Mesenchymal stem cell (in vitro differentiated cells and primary cell): ENCODE results near the gene PIBF1.

ENCODE experiments used
- DNase-seq: peaks from one replicate; pipeline ENCODE4 v3.0.0-alpha.2; 2013
- H2AFZ ChIP-seq: one replicate; pipeline ENCODE4 v1.6.1; 2013; ENCODE audit warnings: low read depth, mild to moderate bottlenecking, control low read depth, inconsistent platforms, low read length, moderate library complexity
- H2AK5ac ChIP-seq: 2 replicates; pipeline ENCODE4 v1.6.1; 2013; ENCODE audit warnings: low read length, moderate library complexity, mild to moderate bottlenecking, inconsistent platforms; ENCODE audit not compliant: severe bottlenecking
- H2BK120ac ChIP-seq: one replicate; pipeline ENCODE4 v1.6.1; 2013; ENCODE audit warnings: low read depth, mild to moderate bottlenecking, inconsistent platforms, low read length, moderate library complexity
- H2BK12ac ChIP-seq, 2 experiments: one replicate each; pipeline ENCODE4 v1.6.1; 2013; ENCODE audit warnings: inconsistent platforms in 2 of 2, low read length in 2 of 2, mild to moderate bottlenecking in 2 of 2, moderate library complexity in 2 of 2, control low read depth in 1 of 2
- H2BK15ac ChIP-seq: one replicate; pipeline ENCODE4 v1.6.1; 2013; ENCODE audit warnings: mild to moderate bottlenecking, low read depth, inconsistent platforms; ENCODE audit not compliant: poor library complexity, severe bottlenecking
- H2BK5ac ChIP-seq: 2 replicates; pipeline ENCODE4 v1.6.1; 2013; ENCODE audit warnings: low read depth, mild to moderate bottlenecking, low read length, control low read depth, inconsistent platforms; ENCODE audit not compliant: poor library complexity, severe bottlenecking
- H3K14ac ChIP-seq, 2 experiments: one replicate each; pipeline ENCODE4 v1.6.1; 2013; ENCODE audit warnings: inconsistent platforms in 2 of 2, low read length in 2 of 2, control low read depth in 1 of 2, mild to moderate bottlenecking in 1 of 2, moderate library complexity in 1 of 2
- H3K18ac ChIP-seq, 2 experiments: one replicate each; pipeline ENCODE4 v1.6.1; 2013; ENCODE audit warnings: inconsistent platforms in 2 of 2, low read length in 2 of 2, control low read depth in 1 of 2, low read depth in 1 of 2, mild to moderate bottlenecking in 1 of 2
- H3K23ac ChIP-seq, 2 experiments: one replicate each; pipeline ENCODE4 v1.6.1; 2013; ENCODE audit warnings: inconsistent platforms in 2 of 2, low read length in 2 of 2, mild to moderate bottlenecking in 2 of 2, moderate library complexity in 2 of 2, control low read depth in 1 of 2
- H3K27ac ChIP-seq: 2 replicates; pipeline ENCODE4 v1.5.1; 2013; ENCODE audit warnings: mild to moderate bottlenecking, moderate library complexity, low read length, control low read depth, inconsistent platforms; ENCODE audit not compliant: poor library complexity, severe bottlenecking
- H3K27me3 ChIP-seq, 2 experiments: 2 replicates each; pipeline versions ENCODE4 v1.6.1 to v1.7.0; 2013; ENCODE audit warnings: low read length in 2 of 2, mild to moderate bottlenecking in 2 of 2, moderate library complexity in 2 of 2, control low read depth in 1 of 2, inconsistent platforms in 1 of 2; ENCODE audit not compliant: control insufficient read depth in 1 of 2, insufficient read depth in 1 of 2
- H3K36me3 ChIP-seq, 2 experiments: 2 replicates each; pipeline versions ENCODE4 v1.6.1 to v1.7.0; 2013; ENCODE audit warnings: low read length in 2 of 2, control low read depth in 1 of 2, inconsistent platforms in 1 of 2, low read depth in 1 of 2, mild to moderate bottlenecking in 1 of 2; ENCODE audit not compliant: insufficient read depth in 2 of 2, control insufficient read depth in 1 of 2
- H3K4ac ChIP-seq, 2 experiments: one replicate each; pipeline ENCODE4 v1.6.1; 2013; ENCODE audit warnings: inconsistent platforms in 2 of 2, low read length in 2 of 2, mild to moderate bottlenecking in 2 of 2, moderate library complexity in 2 of 2, control low read depth in 1 of 2, low read depth in 1 of 2
- H3K4me1 ChIP-seq: 2 replicates; pipeline ENCODE4 v1.6.1; 2013; ENCODE audit warnings: low read depth, low read length, control low read depth; ENCODE audit not compliant: control insufficient read depth, insufficient read depth
- H3K4me2 ChIP-seq: 2 replicates; pipeline ENCODE4 v1.6.1; 2013; ENCODE audit warnings: low read length, mild to moderate bottlenecking, inconsistent platforms; ENCODE audit not compliant: poor library complexity, severe bottlenecking
- H3K4me3 ChIP-seq, 2 experiments: 2 replicates each; pipeline versions ENCODE4 v1.5.1 to v1.7.0; 2013; ENCODE audit warnings: low read length in 2 of 2, mild to moderate bottlenecking in 2 of 2, control low read depth in 1 of 2, low read depth in 1 of 2; ENCODE audit not compliant: insufficient read depth in 1 of 2
- H3K79me1 ChIP-seq: replicated peaks from 2 replicates; pipeline ENCODE4 v1.6.1; 2013; ENCODE audit warnings: mild to moderate bottlenecking, control low read depth, low read length, inconsistent platforms; ENCODE audit not compliant: poor library complexity, severe bottlenecking
- H3K9ac ChIP-seq: 2 replicates; pipeline ENCODE4 v1.7.0; 2013; ENCODE audit warnings: mild to moderate bottlenecking, low read length, moderate library complexity
- H3K9me3 ChIP-seq: 2 replicates; pipeline ENCODE4 v1.7.0; 2013; ENCODE audit warnings: mild to moderate bottlenecking, low read length; ENCODE audit not compliant: control insufficient read depth
- H4K8ac ChIP-seq: one replicate; pipeline ENCODE4 v1.6.1; 2013; ENCODE audit warnings: inconsistent platforms, mild to moderate bottlenecking, low read length, moderate library complexity
- H4K91ac ChIP-seq: one replicate; pipeline ENCODE4 v1.6.1; 2013; ENCODE audit warnings: mild to moderate bottlenecking, low read length, inconsistent platforms
- WGBS: methylation state at CpG from one replicate; pipeline ENCODE4 v1.1.7; 2013; ENCODE audit warnings: mixed read lengths; 5-methylcytosine and 5-hydroxymethylcytosine counted together

Gene PIBF1

GRCh38 chr13:73059460-73060250, 277.7 kb downstream of the PIBF1 start:
- Histone ChIP-seq H3K4me2 (peak overlapping the region; percentile 78), H3K27ac (no peak overlapping the region), H3K23ac (peak overlapping the region in 1 of 2 experiments; percentile 89), H3K18ac (peak overlapping the region; percentile 62 to 88), H3K79me1 (peaks cover 10% of the 10 kb centered on the region), H2BK120ac (peak overlapping the region; percentile 85), H3K4ac (peak overlapping the region in 1 of 2 experiments; percentile 61), H2AK5ac (no peak overlapping the region), H3K4me1 (no peaks in the 10 kb centered on the region), H3K27me3 (peaks cover 0 to 20% of the 10 kb centered on the region in 2 experiments), H2BK5ac (peak overlapping the region; percentile 66), H3K4me3 (peak overlapping the region; percentile 81 to 96), H4K91ac (no peak overlapping the region), H2BK15ac (peak overlapping the region; percentile 90), H4K8ac (no peak overlapping the region), H2BK12ac (peak overlapping the region in 1 of 2 experiments; percentile 31), H3K9me3 (no peaks in the 10 kb centered on the region), H3K14ac (no peak overlapping the region), H3K9ac (peak overlapping the region; percentile 76), H3K36me3 (peaks cover 0 to 8% of the 10 kb centered on the region in 2 experiments), H2AFZ (peak overlapping the region; percentile 61)
- under 1% methylated on average over 39 of the region's 68 CpGs for WGBS
- peak; percentile 38 for DNase-seq

- H3K27me3 ChIP-seq, result peaks cover 0 to 20% of the 10 kb centered on the region in 2 experiments
- no peak overlapping the region for H3K23ac ChIP-seq
- peaks cover 0 to 8% of the 10 kb centered on the region in 2 experiments for H3K36me3 ChIP-seq
- H2BK15ac ChIP-seq, result peak overlapping the region; percentile 7
- H3K18ac ChIP-seq, result peak overlapping the region in 1 of 2 experiments; percentile 30
- peak overlapping the region; percentile 76 for H3K9ac ChIP-seq
- H3K4me2 ChIP-seq, result peak overlapping the region; percentile 78
- H3K4ac ChIP-seq, result peak overlapping the region in 1 of 2 experiments; percentile 67
- no peak overlapping the region for H4K8ac ChIP-seq
- H3K4me1 ChIP-seq, result no peaks in the 10 kb centered on the region
- peak overlapping the region; percentile 15 for H3K27ac ChIP-seq
- DNase-seq, result peak; percentile 80
- WGBS, result 4% methylated on average over 25 of the region's 26 CpGs
- no peak overlapping the region for H4K91ac ChIP-seq
- H3K14ac ChIP-seq, result no peak overlapping the region
- H2BK12ac ChIP-seq, result no peak overlapping the region
- H3K79me1 ChIP-seq, result peaks cover 10% of the 10 kb centered on the region
- no peak overlapping the region for H2BK120ac ChIP-seq
- no peaks in the 10 kb centered on the region for H3K9me3 ChIP-seq
- no peak overlapping the region for H2AFZ ChIP-seq
- peak overlapping the region; percentile 81 to 96 for H3K4me3 ChIP-seq
- no peak overlapping the region for H2BK5ac ChIP-seq
- H2AK5ac ChIP-seq, result no peak overlapping the region
These were observed 278.6 kb downstream of the PIBF1 start for GRCh38 chr13:73060251-73061160.

- Histone ChIP-seq H2BK5ac (no peak overlapping the region), H3K23ac (no peak overlapping the region), H3K27me3 (peaks cover 0 to 18% of the 10 kb centered on the region in 2 experiments), H3K4me3 (no peak overlapping the region), H2BK120ac (no peak overlapping the region), H3K36me3 (peaks cover 0 to 8% of the 10 kb centered on the region in 2 experiments), H3K14ac (no peak overlapping the region), H3K4me2 (no peak overlapping the region), H2AK5ac (no peak overlapping the region), H4K8ac (no peak overlapping the region), H3K4me1 (no peaks in the 10 kb centered on the region), H2BK15ac (no peak overlapping the region), H4K91ac (no peak overlapping the region), H3K9me3 (no peaks in the 10 kb centered on the region), H3K9ac (no peak overlapping the region), H2BK12ac (no peak overlapping the region), H3K79me1 (peaks cover 10% of the 10 kb centered on the region), H2AFZ (no peak overlapping the region), H3K27ac (no peak overlapping the region), H3K18ac (no peak overlapping the region), H3K4ac (no peak overlapping the region)
- 95% methylated on average over 5 of the region's 6 CpGs for WGBS
- no peak for DNase-seq
These were observed 279.5 kb downstream of the PIBF1 start for GRCh38 chr13:73061473-73061872.

- 87% methylated on average over 9 of the region's 9 CpGs for WGBS
- no peaks in the 10 kb centered on the region for H3K9me3 ChIP-seq
These were observed 279.9 kb downstream of the PIBF1 start for GRCh38 chr13:73061876-73062275.

More at GRCh38 chr13:73061876-73062275, 279.9 kb downstream of the PIBF1 start:
- Histone ChIP-seq H3K23ac (no peak overlapping the region), H4K91ac (no peak overlapping the region), H3K79me1 (peaks cover 10% of the 10 kb centered on the region), H3K4ac (no peak overlapping the region), H2BK120ac (no peak overlapping the region), H2BK5ac (no peak overlapping the region), H3K36me3 (peaks cover 0 to 8% of the 10 kb centered on the region in 2 experiments), H3K27ac (no peak overlapping the region), H2AFZ (no peak overlapping the region), H2BK12ac (no peak overlapping the region), H3K4me2 (no peak overlapping the region), H3K18ac (no peak overlapping the region), H2AK5ac (no peak overlapping the region), H2BK15ac (no peak overlapping the region), H3K4me1 (no peaks in the 10 kb centered on the region), H4K8ac (no peak overlapping the region), H3K9ac (no peak overlapping the region), H3K14ac (no peak overlapping the region), H3K27me3 (peaks cover 0 to 14% of the 10 kb centered on the region in 2 experiments), H3K4me3 (no peak overlapping the region)
- DNase-seq, result no peak
